ENCODE data around the gene SENP1. TPM values are rescaled to one million over a fixed set of nuclear protein-coding genes. Genes with fewer than 3 reads are reported as not detected.
A peak's percentile ranks its signal among the peaks of the same experiment; 100 is the strongest.

The SENP1 gene
- total RNA-seq, 1 donor from 2014 or later = 38.4 TPM

DNA sequence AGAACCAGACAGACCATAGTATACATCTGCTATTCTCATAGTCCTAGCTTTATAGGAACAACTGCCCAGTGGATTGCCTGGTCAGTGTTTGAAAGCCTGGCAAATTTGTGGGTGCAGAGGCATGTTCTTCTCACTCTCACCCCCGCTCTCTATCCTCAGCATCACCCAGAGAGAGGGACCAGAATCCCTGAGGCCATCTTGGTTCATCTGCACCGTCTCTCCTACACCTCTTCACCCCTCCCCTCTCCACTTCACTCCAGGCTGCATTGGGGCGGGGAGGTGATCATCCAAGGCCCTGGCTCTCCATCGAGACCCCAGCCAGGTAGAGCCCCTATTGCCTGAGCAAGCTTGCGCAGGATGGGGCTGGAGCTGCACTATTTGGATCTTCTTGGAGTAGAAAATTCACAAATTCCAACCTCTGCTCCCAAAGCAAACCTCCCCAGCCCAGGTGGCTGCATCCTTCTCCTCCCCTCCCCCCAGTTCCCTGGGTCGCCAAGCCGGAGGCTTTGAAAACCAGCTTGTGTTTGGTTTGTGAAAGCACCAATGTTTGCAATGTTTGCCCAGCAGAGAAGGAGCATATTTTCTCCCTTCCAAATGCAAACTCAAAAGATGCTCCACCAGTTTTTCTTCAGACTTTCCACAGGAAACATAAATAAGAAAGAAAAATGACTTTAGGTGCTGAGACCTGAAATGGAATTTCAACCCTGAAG lies 83.0 kb downstream of the SENP1 start:
- no peaks in the 10 kb centered on the region for H3K36me3 Mint-ChIP-seq (ENCODE audit: insufficient read depth)
- H3K27ac Mint-ChIP-seq = peak overlapping the region; percentile 82
- peaks cover 54% of the 10 kb centered on the region for H3K4me1 Mint-ChIP-seq (ENCODE audit: low read depth)
- H3K27me3 Mint-ChIP-seq = peaks cover 17% of the 10 kb centered on the region
- TF ChIP-seq, protein P1, sequence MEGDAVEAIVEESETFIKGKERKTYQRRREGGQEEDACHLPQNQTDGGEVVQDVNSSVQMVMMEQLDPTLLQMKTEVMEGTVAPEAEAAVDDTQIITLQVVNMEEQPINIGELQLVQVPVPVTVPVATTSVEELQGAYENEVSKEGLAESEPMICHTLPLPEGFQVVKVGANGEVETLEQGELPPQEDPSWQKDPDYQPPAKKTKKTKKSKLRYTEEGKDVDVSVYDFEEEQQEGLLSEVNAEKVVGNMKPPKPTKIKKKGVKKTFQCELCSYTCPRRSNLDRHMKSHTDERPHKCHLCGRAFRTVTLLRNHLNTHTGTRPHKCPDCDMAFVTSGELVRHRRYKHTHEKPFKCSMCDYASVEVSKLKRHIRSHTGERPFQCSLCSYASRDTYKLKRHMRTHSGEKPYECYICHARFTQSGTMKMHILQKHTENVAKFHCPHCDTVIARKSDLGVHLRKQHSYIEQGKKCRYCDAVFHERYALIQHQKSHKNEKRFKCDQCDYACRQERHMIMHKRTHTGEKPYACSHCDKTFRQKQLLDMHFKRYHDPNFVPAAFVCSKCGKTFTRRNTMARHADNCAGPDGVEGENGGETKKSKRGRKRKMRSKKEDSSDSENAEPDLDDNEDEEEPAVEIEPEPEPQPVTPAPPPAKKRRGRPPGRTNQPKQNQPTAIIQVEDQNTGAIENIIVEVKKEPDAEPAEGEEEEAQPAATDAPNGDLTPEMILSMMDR (IDR thresholded peaks at IDR 0.05; ENCODE audit: unreplicated experiment) = no peak
- peak overlapping the region; percentile 25 for H3K4me3 Mint-ChIP-seq (ENCODE audit: low read depth)
- no peaks in the 10 kb centered on the region for H3K9me3 Mint-ChIP-seq (ENCODE audit: low read depth)
- DNase-seq (ENCODE audit: low spot score, unreplicated experiment) = no peak

DNA sequence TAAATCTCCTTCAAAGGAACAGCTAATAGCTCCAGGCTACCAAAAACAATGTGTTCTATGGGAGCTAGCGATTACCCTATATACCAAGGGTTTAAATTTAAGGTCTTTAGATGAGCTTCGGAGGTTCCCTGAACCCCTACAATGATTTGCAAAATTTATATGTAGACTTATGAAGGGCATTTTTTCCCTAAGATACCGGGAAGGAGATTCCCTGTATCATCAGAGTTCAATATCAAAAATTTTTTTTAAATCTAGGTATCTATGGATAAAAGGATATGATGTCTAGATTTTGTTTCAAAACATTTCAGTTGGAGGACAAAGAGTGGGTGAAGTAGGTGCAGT lies 83.7 kb downstream of the SENP1 start:
- Mint-ChIP-seq H3K27ac (peak overlapping the region; percentile 35), H3K9me3 (ENCODE audit: low read depth) (no peaks in the 10 kb centered on the region), H3K27me3 (peaks cover 20% of the 10 kb centered on the region), H3K4me1 (ENCODE audit: low read depth) (peaks cover 47% of the 10 kb centered on the region), H3K4me3 (ENCODE audit: low read depth) (peak overlapping the region; percentile 23), H3K36me3 (ENCODE audit: insufficient read depth) (no peaks in the 10 kb centered on the region)
- no peak for DNase-seq (ENCODE audit: low spot score, unreplicated experiment)
- TF ChIP-seq, protein P1 (IDR thresholded peaks at IDR 0.05; ENCODE audit: unreplicated experiment) = no peak

DNA sequence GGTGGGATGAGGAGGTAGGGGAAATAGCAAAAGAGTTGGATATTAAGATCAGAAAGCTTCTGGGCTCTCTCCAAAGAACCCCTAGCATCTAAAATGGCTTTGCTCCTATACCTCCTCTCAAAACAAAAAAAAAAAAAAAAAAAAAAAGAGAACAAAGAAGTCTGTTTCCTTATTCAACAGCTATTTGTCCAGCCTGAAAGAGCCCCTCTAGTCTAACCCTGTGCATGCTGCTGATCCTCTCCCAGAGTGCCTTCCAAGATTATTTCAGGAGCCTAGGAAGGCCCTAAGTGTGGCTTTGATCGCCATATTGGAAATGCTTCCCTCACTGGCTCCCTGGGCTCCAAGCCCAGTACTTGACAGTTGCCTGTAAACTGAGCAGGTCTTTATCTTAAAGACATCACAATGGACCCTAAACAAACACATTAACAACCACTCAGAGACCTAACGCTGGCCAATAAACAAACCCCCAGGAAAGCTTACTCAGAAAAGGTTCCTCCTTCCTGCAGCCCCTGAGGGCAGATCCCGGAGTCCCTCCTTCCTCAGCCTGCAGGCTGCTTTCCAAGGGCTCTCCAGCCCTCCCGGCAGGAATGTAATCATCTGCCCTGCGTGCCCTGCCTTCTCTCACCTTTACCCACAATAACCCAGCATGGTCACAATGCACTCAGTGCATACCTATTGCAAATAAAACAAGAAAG lies 84.2 kb downstream of the SENP1 start:
- Mint-ChIP-seq H3K9me3 (ENCODE audit: low read depth) (no peaks in the 10 kb centered on the region), H3K4me1 (ENCODE audit: low read depth) (peaks cover 44% of the 10 kb centered on the region), H3K36me3 (ENCODE audit: insufficient read depth) (no peaks in the 10 kb centered on the region), H3K27me3 (peaks cover 21% of the 10 kb centered on the region), H3K4me3 (ENCODE audit: low read depth) (peak overlapping the region; percentile 23), H3K27ac (peak overlapping the region; percentile 35)
- TF ChIP-seq, protein P1 (IDR thresholded peaks at IDR 0.05; ENCODE audit: unreplicated experiment) = no peak
- no peak for DNase-seq (ENCODE audit: low spot score, unreplicated experiment)

DNA sequence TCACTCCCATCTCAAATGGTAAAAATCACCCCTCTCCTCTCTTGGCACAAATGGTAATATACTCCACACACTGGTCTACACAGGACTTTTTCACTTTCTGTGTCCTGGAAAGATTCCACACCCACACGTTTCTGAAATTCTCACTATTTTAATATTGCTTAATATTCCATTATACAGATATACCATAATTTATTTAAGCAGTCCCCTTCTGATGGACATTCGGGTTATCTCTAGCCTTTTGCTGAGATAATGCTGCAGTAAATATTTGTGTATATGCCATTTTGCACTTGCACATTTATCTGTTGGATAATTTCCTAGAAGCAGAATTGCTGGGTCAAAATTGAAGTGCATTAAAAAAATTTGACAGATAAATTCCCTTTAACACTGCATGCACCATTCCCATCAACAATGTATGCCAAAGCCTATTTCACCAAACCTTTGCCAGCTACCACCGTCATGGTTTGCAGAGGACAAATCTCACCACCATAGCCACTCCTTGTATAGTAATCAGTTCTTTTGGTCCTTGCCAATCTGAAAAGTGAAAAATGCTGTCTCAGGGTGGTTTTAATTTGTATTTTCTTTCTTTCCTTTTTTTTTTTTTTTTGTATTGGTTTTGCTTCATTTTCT lies 86.1 kb downstream of the SENP1 start:
- DNase-seq (ENCODE audit: low spot score, unreplicated experiment) = no peak
- TF ChIP-seq, protein P1 (IDR thresholded peaks at IDR 0.05; ENCODE audit: unreplicated experiment) = no peak
- Mint-ChIP-seq H3K27me3 (peaks cover 27% of the 10 kb centered on the region), H3K4me3 (ENCODE audit: low read depth) (no peak overlapping the region), H3K4me1 (ENCODE audit: low read depth) (peaks cover 34% of the 10 kb centered on the region), H3K36me3 (ENCODE audit: insufficient read depth) (no peaks in the 10 kb centered on the region), H3K9me3 (ENCODE audit: low read depth) (no peaks in the 10 kb centered on the region), H3K27ac (no peak overlapping the region)

DNA sequence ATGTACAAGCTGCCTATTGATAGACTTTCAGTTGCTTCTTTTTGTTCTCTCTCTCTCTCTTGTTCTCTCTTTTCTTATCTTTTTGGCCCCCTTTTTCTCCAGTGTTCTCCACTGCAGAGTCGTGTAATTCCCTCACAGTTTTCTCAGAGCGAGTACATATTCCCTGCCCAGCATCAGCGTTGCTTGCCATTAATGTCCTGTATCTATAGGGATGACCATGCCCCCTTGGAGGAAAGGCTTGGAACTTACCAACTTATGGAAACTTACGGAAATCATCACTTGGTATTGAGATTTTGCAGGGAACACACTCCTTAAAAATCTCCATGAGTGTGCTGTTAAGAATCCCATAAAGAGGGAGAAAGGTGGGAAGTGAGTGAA lies 87.3 kb downstream of the SENP1 start:
- no peak for DNase-seq (ENCODE audit: low spot score, unreplicated experiment)
- TF ChIP-seq, protein P1 (IDR thresholded peaks at IDR 0.05; ENCODE audit: unreplicated experiment) = no peak
- Mint-ChIP-seq H3K4me3 (ENCODE audit: low read depth) (no peak overlapping the region), H3K27me3 (peaks cover 32% of the 10 kb centered on the region), H3K36me3 (ENCODE audit: insufficient read depth) (no peaks in the 10 kb centered on the region), H3K27ac (no peak overlapping the region), H3K9me3 (ENCODE audit: low read depth) (no peaks in the 10 kb centered on the region), H3K4me1 (ENCODE audit: low read depth) (peaks cover 25% of the 10 kb centered on the region)

All from progenitor cell of endocrine pancreas (in vitro differentiated cells).